ENCODE results near the gene SLC24A3.

DNA sequence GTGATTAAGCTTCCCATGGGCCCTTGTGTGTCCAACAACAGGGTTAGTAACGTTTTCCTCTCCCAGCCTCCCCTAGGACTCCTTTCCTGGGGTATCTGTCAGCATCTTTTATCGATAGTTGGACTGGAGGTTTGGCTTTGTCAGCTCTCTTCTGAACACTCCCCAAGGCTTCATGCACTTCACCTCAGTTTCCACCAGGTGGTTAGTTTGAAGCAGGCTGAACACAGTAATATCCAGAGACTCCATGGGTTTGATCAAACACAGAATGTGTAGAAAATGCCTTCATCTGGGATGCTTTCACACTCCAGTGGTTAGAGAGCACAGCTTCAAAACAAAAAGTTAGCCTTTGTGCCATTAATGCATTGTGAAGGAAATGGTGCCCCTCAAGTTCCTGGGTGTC lies 139.1 kb downstream of the SLC24A3 start:
- TF ChIP-seq ZNF565 (CRISPR knock-in tag; conservative IDR thresholded peaks at IDR 0.05; ENCODE audit: low read depth) (no peak), ZFP30 (CRISPR knock-in tag; IDR thresholded peaks at IDR 0.05) (no peak), ESRRG (CRISPR knock-in tag; IDR thresholded peaks at IDR 0.05) (no peak), TCF4 (CRISPR knock-in tag; IDR thresholded peaks at IDR 0.05; ENCODE audit: borderline replicate concordance) (no peak)
- TF ChIP-seq, protein P1, sequence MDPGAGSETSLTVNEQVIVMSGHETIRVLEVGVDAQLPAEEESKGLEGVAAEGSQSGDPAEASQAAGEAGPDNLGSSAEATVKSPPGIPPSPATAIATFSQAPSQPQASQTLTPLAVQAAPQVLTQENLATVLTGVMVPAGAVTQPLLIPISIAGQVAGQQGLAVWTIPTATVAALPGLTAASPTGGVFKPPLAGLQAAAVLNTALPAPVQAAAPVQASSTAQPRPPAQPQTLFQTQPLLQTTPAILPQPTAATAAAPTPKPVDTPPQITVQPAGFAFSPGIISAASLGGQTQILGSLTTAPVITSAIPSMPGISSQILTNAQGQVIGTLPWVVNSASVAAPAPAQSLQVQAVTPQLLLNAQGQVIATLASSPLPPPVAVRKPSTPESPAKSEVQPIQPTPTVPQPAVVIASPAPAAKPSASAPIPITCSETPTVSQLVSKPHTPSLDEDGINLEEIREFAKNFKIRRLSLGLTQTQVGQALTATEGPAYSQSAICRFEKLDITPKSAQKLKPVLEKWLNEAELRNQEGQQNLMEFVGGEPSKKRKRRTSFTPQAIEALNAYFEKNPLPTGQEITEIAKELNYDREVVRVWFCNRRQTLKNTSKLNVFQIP (CRISPR knock-in tag; IDR thresholded peaks at IDR 0.05; ENCODE audit: borderline replicate concordance, low read depth): no peak
- TF ChIP-seq, protein P2, sequence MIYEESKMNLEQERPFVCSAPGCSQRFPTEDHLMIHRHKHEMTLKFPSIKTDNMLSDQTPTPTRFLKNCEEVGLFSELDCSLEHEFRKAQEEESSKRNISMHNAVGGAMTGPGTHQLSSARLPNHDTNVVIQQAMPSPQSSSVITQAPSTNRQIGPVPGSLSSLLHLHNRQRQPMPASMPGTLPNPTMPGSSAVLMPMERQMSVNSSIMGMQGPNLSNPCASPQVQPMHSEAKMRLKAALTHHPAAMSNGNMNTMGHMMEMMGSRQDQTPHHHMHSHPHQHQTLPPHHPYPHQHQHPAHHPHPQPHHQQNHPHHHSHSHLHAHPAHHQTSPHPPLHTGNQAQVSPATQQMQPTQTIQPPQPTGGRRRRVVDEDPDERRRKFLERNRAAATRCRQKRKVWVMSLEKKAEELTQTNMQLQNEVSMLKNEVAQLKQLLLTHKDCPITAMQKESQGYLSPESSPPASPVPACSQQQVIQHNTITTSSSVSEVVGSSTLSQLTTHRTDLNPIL (CRISPR knock-in tag; IDR thresholded peaks at IDR 0.05; ENCODE audit: low read depth): no peak
